Adipocyte (in vitro differentiated cells): ENCODE measurements around the gene GRIFIN.
A peak's percentile ranks its signal among the peaks of the same experiment; 100 is the strongest.

Experiments
- DNase-seq: peaks from one replicate; pipeline ENCODE4 v3.0.0-alpha.2; 2015; ENCODE audit warnings: low read depth
- H3K27me3 ChIP-seq: replicated peaks from 2 replicates; pipeline ENCODE4 v1.7.0; 2013; ENCODE audit warnings: mild to moderate bottlenecking, low read length, moderate library complexity; ENCODE audit not compliant: control insufficient read depth, insufficient read depth
- H3K36me3 ChIP-seq: 2 replicates; pipeline ENCODE4 v1.7.0; 2013; ENCODE audit warnings: low read length, mild to moderate bottlenecking, moderate library complexity; ENCODE audit not compliant: control insufficient read depth, insufficient read depth, severe bottlenecking
- H3K4me1 ChIP-seq: 2 replicates; pipeline ENCODE4 v1.7.0; 2013; ENCODE audit warnings: mild to moderate bottlenecking, low read length, moderate library complexity; ENCODE audit not compliant: control insufficient read depth, insufficient read depth
- H3K4me3 ChIP-seq: 2 replicates; pipeline ENCODE4 v1.7.0; 2013; ENCODE audit warnings: mild to moderate bottlenecking, low read length, moderate library complexity
- H3K9ac ChIP-seq: 2 replicates; pipeline ENCODE4 v1.7.0; 2013; ENCODE audit warnings: mild to moderate bottlenecking, low read length, moderate library complexity
- H3K9me3 ChIP-seq: 2 replicates; pipeline ENCODE4 v1.7.0; 2013; ENCODE audit warnings: mild to moderate bottlenecking, low read length, moderate library complexity; ENCODE audit not compliant: control insufficient read depth

GRIFIN gene

DNA sequence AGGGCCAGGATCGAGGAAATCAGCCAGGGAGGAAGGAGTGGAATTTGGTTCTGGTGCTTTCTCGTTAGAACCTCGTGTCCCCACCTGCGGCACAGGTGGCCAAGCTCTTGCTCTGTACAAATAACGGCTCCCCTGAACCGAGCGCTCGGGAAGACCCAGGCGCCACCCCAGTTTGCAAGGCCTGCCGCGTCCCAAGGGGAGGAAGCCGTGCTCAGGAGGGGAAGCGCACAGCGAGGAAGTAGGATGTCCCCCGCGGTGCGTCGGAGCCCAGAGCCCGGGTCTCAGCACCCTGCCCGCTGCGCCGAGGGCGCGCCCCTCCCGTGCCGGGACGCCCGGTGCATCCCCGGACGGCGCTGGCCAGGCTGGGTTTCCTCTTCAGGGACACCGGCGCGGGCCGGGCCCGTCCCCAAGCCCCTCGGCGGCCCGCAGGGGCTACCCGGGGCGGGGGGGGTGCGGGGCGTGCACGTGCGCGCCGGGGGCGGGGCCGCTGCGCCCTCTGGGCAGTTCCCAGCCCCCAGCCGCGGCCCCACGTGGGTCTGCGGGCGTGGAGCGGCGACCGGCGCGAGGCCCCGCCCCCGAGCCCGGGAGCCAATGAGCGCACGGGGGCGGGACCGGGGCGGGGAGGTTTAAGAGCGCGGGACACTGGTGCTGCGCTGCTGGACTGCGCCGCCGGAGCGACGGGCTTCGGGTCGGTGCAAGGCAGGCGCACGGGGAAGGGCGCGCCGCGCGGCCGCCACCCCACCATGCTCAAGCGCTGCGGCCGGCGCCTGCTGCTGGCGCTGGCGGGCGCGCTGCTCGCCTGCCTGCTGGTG, 43.1 kb upstream of the GRIFIN start, which contains the start of gene LFNG:
TSS of gene LFNG (plus strand) at position 656 of the 812 bp plus-strand sequence. CDS start at position 744, 88 bp downstream.
- peak within 1 kb of the TSS; percentile 76 for H3K4me3 ChIP-seq
- peaks cover 65% of the 10 kb centered on the region for H3K4me1 ChIP-seq
- no peaks in the 10 kb centered on the region for H3K36me3 ChIP-seq
- H3K9ac ChIP-seq, result peak within 1 kb of the TSS; percentile 64
- H3K27me3 ChIP-seq, result peaks cover 1% of the 10 kb centered on the region
- no peaks in the 10 kb centered on the region for H3K9me3 ChIP-seq
- DNase-seq, result peak; percentile 96

DNA sequence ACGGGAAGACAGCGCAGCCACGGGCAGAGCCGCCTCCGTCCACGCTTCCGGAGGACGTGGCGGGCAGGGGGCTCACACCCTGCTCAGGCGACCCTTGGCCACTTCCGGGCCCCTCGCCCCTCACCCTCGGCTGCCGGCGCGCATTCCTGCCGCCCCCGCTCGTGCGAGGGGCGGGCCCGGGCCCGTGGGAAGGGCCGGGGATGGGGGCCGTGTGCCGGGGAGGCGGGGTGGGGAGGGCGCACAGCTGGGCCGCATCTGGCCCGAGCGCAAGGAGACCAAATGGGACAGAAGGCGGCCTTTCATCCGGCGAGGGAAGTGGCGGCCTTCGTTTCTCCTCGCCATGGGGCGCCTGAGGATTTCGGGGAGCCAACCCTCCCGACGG, 42.5 kb upstream of the GRIFIN start:
- no peaks in the 10 kb centered on the region for H3K36me3 ChIP-seq
- peak overlapping the region; percentile 74 for H3K4me3 ChIP-seq
- peaks cover 59% of the 10 kb centered on the region for H3K4me1 ChIP-seq
- H3K27me3 ChIP-seq, result peaks cover 4% of the 10 kb centered on the region
- no peak for DNase-seq
- peak overlapping the region; percentile 64 for H3K9ac ChIP-seq
- no peaks in the 10 kb centered on the region for H3K9me3 ChIP-seq

DNA sequence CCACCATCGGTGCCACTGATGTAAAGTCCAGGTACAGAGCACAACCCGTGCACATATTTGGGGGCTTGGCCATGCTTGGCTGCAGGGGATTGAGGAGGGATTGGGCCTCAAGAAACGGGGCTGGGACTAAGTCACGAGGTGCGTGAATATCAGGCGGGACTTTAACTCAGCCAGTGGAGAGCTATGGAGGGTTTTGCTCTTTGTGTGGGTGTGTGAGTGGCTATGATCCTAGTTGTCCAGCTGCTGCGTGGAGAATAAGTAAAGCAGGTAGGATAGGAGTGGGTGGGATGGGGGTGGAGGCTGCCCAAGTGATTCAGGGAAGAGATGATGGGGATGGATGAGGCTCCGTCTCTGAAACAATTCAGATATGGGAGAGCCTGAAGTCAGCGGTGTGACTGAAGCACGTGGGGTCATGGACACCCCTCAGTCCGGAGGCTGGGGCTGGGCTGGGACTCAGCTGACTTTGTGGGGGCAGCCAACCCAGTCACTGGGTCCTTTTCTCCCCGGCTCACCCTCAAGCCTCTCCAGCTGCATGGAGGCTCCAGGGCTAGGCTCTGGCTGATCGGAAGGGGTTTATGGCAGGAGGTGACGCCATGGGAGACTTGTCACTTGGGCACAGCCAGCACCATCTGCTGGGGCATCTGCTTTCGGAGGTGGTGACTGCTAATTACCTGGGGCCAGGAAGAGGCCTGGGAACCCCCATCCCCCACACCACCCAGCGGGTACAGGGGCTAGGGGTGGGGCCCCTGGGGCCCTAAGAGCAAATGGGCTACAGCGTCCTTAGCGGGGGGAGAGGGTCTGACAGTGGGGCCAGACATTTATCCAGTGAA, 41.7 kb upstream of the GRIFIN start:
- Histone ChIP-seq H3K9ac (no peak overlapping the region), H3K36me3 (no peaks in the 10 kb centered on the region), H3K4me1 (peaks cover 51% of the 10 kb centered on the region), H3K27me3 (peaks cover 4% of the 10 kb centered on the region), H3K9me3 (no peaks in the 10 kb centered on the region), H3K4me3 (no peak overlapping the region)
- no peak for DNase-seq

DNA sequence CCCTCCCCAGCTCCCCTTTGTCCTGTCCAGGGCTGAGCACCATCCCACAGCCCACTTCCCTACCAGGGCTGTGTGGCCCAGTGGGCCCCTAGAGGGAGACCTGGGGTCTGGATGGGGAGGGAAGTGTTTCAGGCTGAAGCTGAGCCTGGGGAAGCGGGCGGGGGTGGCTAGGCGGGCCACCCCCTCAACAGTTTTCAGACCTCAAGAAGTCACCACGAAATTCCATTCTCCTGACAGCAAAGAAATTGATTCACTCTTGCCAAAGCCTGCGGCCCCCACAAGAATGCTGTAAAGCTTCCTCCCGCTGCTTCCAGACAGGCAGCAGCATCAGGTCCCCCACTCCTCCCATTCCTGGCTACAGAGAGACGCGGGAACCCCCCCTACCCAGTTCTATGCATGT, 40.8 kb upstream of the GRIFIN start:
- Histone ChIP-seq H3K4me3 (no peak overlapping the region), H3K9me3 (no peaks in the 10 kb centered on the region), H3K9ac (no peak overlapping the region), H3K4me1 (peaks cover 44% of the 10 kb centered on the region), H3K27me3 (peaks cover 4% of the 10 kb centered on the region), H3K36me3 (no peaks in the 10 kb centered on the region)
- DNase-seq, result peak; percentile 86

DNA sequence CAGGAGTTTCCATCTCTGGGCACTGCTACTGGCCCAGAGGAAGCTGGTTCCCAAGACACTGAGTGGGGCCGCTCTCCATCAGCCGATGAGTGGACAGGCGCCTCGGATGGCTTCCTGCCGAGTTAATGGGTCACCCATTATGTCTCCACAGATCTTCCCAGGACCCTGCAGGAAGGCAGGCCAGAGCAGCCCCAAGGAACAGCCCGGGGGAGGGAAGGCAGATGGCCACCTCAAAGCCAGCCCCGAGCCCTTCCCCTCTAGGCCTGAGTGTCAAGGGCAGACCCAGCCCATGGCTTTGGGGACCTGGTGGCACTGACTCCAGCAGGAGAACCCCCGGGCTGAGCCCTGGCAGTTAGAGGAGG, 40.0 kb upstream of the GRIFIN start:
- H3K27me3 ChIP-seq, result peaks cover 4% of the 10 kb centered on the region
- DNase-seq, result no peak
- H3K9me3 ChIP-seq, result no peaks in the 10 kb centered on the region
- H3K9ac ChIP-seq, result no peak overlapping the region
- peaks cover 36% of the 10 kb centered on the region for H3K4me1 ChIP-seq
- H3K36me3 ChIP-seq, result no peaks in the 10 kb centered on the region
- no peak overlapping the region for H3K4me3 ChIP-seq

DNA sequence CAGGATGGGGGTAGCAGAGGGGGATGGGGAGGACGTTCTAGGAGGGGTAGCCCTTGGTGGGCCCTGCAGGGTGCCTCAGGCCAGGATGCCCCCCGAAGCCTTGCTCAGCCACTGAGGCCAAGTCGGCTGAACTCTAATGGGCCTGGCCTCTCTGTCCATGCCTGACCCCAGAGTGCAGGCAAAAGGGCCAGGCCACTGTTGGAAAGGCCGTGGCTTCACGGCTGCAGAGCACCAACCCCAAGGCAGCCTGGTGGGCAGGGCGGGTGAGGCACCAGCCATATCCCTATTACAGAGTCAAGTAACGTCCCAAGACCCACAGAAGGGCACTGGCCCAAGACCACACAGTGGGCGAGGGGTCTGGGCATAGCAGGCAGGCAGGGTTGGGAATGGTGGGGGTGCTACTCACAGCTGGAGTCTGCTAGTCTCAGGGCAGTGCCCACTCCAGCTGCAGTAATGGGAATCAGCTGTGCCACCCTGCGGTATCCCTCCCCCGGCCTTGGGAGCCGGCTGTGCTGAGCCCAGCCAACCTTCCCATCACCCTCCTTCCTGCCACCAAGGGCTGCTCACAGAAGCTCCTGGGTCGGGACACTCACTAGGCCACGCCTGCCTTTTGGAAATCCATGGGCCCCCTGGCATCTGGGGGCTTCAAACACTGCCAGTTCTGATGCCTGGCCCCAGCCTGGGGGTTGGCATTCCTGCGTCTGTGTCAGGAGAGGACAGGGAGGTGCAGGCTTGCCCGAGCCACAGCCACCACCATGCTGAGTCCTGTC, 39.4 kb upstream of the GRIFIN start:
- Histone ChIP-seq H3K4me1 (peaks cover 33% of the 10 kb centered on the region), H3K36me3 (no peaks in the 10 kb centered on the region), H3K9me3 (no peaks in the 10 kb centered on the region), H3K4me3 (no peak overlapping the region), H3K9ac (no peak overlapping the region), H3K27me3 (peaks cover 4% of the 10 kb centered on the region)
- no peak for DNase-seq

DNA sequence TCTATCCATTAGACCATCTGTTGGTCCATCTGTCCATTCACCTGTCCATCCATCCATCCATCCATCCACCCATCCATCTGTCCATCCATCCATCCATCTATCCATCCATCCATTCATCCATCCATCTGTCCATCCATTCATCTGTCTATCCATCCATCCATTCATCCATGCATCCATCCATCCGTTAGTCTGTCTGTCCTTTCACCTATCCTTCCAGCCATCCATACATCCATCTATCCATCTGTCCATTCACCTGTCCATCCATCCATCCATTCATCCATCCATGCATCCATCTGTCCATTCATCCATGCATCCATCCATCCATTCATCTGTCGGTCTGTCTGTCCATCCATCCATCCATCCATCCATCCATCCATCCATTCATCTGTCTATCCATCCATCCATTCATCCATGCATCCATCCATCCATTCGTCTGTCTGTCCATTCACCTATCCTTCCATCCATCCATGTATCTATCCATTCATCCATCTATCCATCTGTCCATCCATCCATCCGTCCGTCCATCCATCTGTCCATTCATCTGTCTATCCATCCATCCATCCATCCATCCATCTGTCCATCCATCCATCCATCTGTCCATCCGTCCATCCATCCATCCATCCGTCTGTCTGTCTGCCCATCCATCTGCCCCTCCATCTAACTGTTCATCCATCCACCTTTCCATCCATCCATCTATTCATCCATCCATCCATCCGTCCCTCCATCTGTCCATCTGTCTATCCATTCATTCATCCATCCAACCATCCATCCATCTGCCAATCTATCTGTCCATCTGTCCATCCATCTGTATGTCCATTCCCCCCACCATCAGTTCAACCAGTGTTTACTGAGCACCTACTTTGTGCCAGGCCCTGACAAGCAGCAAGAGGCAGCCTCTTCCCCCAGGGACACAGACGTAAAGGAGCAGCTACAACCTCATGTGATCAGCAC, 38.5 kb upstream of the GRIFIN start:
- no peak for DNase-seq
- Histone ChIP-seq H3K4me1 (peaks cover 31% of the 10 kb centered on the region), H3K4me3 (no peak overlapping the region), H3K9me3 (no peaks in the 10 kb centered on the region), H3K36me3 (no peaks in the 10 kb centered on the region), H3K9ac (no peak overlapping the region), H3K27me3 (peaks cover 4% of the 10 kb centered on the region)

DNA sequence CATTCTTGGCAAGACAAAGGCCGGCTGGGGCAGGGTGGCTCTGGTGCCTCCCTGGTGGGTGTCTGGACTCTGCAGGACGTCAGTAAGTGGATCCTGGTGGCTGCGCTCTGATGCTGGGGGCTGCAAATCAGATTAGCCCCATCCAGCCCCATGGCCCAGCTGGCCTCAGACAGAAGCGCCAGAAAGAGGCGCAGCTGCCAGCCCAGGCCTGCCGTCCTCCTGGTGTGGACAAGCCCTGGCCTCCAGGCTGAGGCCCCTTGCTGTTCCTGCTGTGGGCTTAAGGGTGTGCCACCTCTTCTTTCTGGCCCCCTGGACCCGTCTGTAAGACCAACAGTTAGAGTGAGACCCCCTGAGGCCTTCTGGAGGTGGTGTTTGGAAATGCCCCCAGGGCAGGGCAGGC, 37.5 kb upstream of the GRIFIN start:
- peaks cover 4% of the 10 kb centered on the region for H3K27me3 ChIP-seq
- no peak for DNase-seq
- H3K4me1 ChIP-seq, result peaks cover 28% of the 10 kb centered on the region
- no peak overlapping the region for H3K4me3 ChIP-seq
- H3K9me3 ChIP-seq, result no peaks in the 10 kb centered on the region
- H3K9ac ChIP-seq, result no peak overlapping the region
- no peaks in the 10 kb centered on the region for H3K36me3 ChIP-seq

DNA sequence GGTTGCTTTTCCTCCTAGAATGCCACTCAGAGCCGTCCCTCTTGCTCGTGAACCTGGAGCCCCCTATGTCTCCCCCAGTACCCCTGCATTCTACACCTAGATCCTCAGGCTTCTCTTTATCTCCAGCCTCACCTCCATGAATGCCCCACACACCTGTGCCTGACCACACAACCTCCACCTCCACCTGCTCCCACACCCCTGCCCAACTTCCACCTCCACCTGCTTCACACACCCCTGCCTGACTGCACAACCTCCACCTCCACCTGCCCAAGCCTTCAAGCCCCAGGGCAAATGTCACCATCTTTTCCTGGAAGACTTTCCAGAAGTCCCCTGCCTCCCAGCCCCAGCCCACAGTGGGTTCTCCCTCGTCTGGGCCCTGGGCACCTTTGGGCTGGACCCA, 36.5 kb upstream of the GRIFIN start:
- no peaks in the 10 kb centered on the region for H3K36me3 ChIP-seq
- DNase-seq, result no peak
- H3K4me1 ChIP-seq, result peaks cover 29% of the 10 kb centered on the region
- no peaks in the 10 kb centered on the region for H3K9me3 ChIP-seq
- no peak overlapping the region for H3K9ac ChIP-seq
- H3K27me3 ChIP-seq, result peaks cover 4% of the 10 kb centered on the region
- no peak overlapping the region for H3K4me3 ChIP-seq

DNA sequence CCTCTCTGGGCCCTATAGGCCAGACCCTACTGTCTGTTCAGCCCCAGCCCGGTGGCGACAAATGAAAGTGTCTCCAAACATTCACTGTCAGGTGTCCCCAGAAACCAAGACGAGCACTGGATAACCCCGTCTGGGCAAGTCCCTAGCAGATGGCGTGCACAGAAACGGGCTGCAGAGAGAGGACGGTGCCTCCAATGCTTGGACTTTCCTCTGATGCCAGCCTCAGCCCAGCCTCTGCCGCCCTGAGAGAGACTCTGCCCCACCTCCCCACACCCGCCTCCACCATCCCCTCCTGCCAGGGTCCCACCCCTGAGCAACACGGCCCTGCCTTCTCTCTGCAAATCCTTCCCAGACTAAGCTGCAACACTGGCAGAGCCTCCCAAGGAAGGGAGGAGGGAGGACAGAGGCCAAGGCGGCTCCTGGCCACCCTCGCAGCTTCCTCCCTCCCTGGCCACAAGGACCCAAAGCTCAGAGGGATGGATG, 36.0 kb upstream of the GRIFIN start:
- Histone ChIP-seq H3K36me3 (no peaks in the 10 kb centered on the region), H3K4me1 (peaks cover 26% of the 10 kb centered on the region), H3K27me3 (peaks cover 4% of the 10 kb centered on the region), H3K9me3 (no peaks in the 10 kb centered on the region), H3K9ac (no peak overlapping the region), H3K4me3 (no peak overlapping the region)
- no peak for DNase-seq
